ENCODE measurements around the gene PKD2L1. TPM values are rescaled to one million over a fixed set of nuclear protein-coding genes. Genes with fewer than 3 reads are reported as not detected.

PKD2L1 gene
- total RNA-seq, 1 donor from 2014 or later: not detected

- H3K4me1 Mint-ChIP-seq (ENCODE audit: unreplicated experiment): peaks cover 20% of the 10 kb centered on the region
- H3K27ac Mint-ChIP-seq: peak overlapping the region; percentile 78
- peaks cover 14% of the 10 kb centered on the region for H3K36me3 Mint-ChIP-seq
These were observed 34.1 kb upstream of the PKD2L1 start for GRCh38 chr10:100364175-100364574.

GRCh38 chr10:100362570-100363496 lies 32.8 kb upstream of the PKD2L1 start:
- H3K27ac Mint-ChIP-seq: peak overlapping the region; percentile 35
- H3K27me3 Mint-ChIP-seq: no peaks in the 10 kb centered on the region
- no peaks in the 10 kb centered on the region for H3K9me3 Mint-ChIP-seq
- peaks cover 19% of the 10 kb centered on the region for H3K36me3 Mint-ChIP-seq
- no peak for TF ChIP-seq CTCF (conservative IDR thresholded peaks at IDR 0.05)
- no peak overlapping the region for H3K4me3 Mint-ChIP-seq
- no peak for DNase-seq (ENCODE audit: extremely low spot score, unreplicated experiment)
- peaks cover 24% of the 10 kb centered on the region for H3K4me1 Mint-ChIP-seq (ENCODE audit: unreplicated experiment)

More at GRCh38 chr10:100364175-100364574, 34.1 kb upstream of the PKD2L1 start:
- no peaks in the 10 kb centered on the region for H3K9me3 Mint-ChIP-seq
- no peaks in the 10 kb centered on the region for H3K27me3 Mint-ChIP-seq
- no peak for DNase-seq (ENCODE audit: extremely low spot score, unreplicated experiment)
- TF ChIP-seq CTCF (conservative IDR thresholded peaks at IDR 0.05): no peak
- no peak overlapping the region for H3K4me3 Mint-ChIP-seq

GRCh38 chr10:100360234-100360633 lies 30.2 kb upstream of the PKD2L1 start:
- H3K36me3 Mint-ChIP-seq: peaks cover 34% of the 10 kb centered on the region
- no peaks in the 10 kb centered on the region for H3K27me3 Mint-ChIP-seq
- no peak for TF ChIP-seq CTCF (conservative IDR thresholded peaks at IDR 0.05)
- no peak overlapping the region for H3K27ac Mint-ChIP-seq
- no peaks in the 10 kb centered on the region for H3K9me3 Mint-ChIP-seq
- H3K4me3 Mint-ChIP-seq: no peak overlapping the region
- peaks cover 38% of the 10 kb centered on the region for H3K4me1 Mint-ChIP-seq (ENCODE audit: unreplicated experiment)
- no peak for DNase-seq (ENCODE audit: extremely low spot score, unreplicated experiment)

GRCh38 chr10:100359529-100360150 lies 29.6 kb upstream of the PKD2L1 start:
- peak overlapping the region; percentile 53 for H3K4me3 Mint-ChIP-seq

GRCh38 chr10:100359030-100359432 lies 29.0 kb upstream of the PKD2L1 start:
- no peaks in the 10 kb centered on the region for H3K9me3 Mint-ChIP-seq
- peaks cover 44% of the 10 kb centered on the region for H3K36me3 Mint-ChIP-seq
- peak overlapping the region; percentile 57 for H3K27ac Mint-ChIP-seq
- no peak for TF ChIP-seq CTCF (conservative IDR thresholded peaks at IDR 0.05)
- no peaks in the 10 kb centered on the region for H3K27me3 Mint-ChIP-seq
- peaks cover 32% of the 10 kb centered on the region for H3K4me1 Mint-ChIP-seq (ENCODE audit: unreplicated experiment)
- DNase-seq (ENCODE audit: extremely low spot score, unreplicated experiment): no peak
- H3K4me3 Mint-ChIP-seq: peak overlapping the region; percentile 53

More at GRCh38 chr10:100359529-100360150, 29.6 kb upstream of the PKD2L1 start:
- peaks cover 38% of the 10 kb centered on the region for H3K36me3 Mint-ChIP-seq
- H3K4me1 Mint-ChIP-seq (ENCODE audit: unreplicated experiment): peaks cover 35% of the 10 kb centered on the region
- no peaks in the 10 kb centered on the region for H3K27me3 Mint-ChIP-seq
- no peaks in the 10 kb centered on the region for H3K9me3 Mint-ChIP-seq
- no peak for TF ChIP-seq CTCF (conservative IDR thresholded peaks at IDR 0.05)
- H3K27ac Mint-ChIP-seq: peak overlapping the region; percentile 57
- DNase-seq (ENCODE audit: extremely low spot score, unreplicated experiment): no peak
